Type B pancreatic cell (in vitro differentiated cells): ENCODE results near the gene CIC. TPM values are rescaled to one million over a fixed set of nuclear protein-coding genes. Genes with fewer than 3 reads are reported as not detected.

Source experiments
- DNase-seq: peaks from one replicate; pipeline ENCODE4 v3.0.0; 2021; ENCODE audit warnings: mixed read lengths; ENCODE audit not compliant: unreplicated experiment; ENCODE audit errors: extremely low spot score
- H3K27ac Mint-ChIP-seq: 2 replicates; pipeline ENCODE4 v1.8.0; 2021; ENCODE audit warnings: mild to moderate bottlenecking, mixed read lengths
- H3K27me3 Mint-ChIP-seq: 2 replicates; pipeline ENCODE4 v1.8.0; 2021; ENCODE audit warnings: mixed read lengths
- H3K36me3 Mint-ChIP-seq: 2 replicates; pipeline ENCODE4 v1.8.0; 2021; ENCODE audit warnings: mixed read lengths
- H3K4me1 Mint-ChIP-seq: one replicate; pipeline ENCODE4 v1.8.0; 2021; ENCODE audit warnings: mixed read lengths; ENCODE audit not compliant: unreplicated experiment
- H3K4me3 Mint-ChIP-seq: 2 replicates; pipeline ENCODE4 v1.8.0; 2021; ENCODE audit warnings: mild to moderate bottlenecking, mixed read lengths
- H3K9me3 Mint-ChIP-seq: 2 replicates; pipeline ENCODE4 v1.8.0; 2021; ENCODE audit warnings: mixed read lengths
- CTCF ChIP-seq: fragments of 200-600 bp; sonication (generic); conservative IDR thresholded peaks from 2 replicates; pipeline ENCODE4 v1.5.0; 2021; ENCODE audit warnings: antibody characterized with exemption, mild to moderate bottlenecking
- total RNA-seq: library from RNA; stranded (reverse); gene quantifications from 2 replicates; pipeline ENCODE4 v1.2.1, GENCODE V29; 2021; ENCODE audit warnings: low replicate concordance

CIC gene
- total RNA-seq, 1 donor from 2014 or later: 70.3 TPM

GRCh38 chr19:42322305-42322704 lies 53.3 kb downstream of the CIC start:
- peaks cover 13% of the 10 kb centered on the region for H3K4me1 Mint-ChIP-seq
- no peak for TF ChIP-seq CTCF
- no peaks in the 10 kb centered on the region for H3K9me3 Mint-ChIP-seq
- H3K27me3 Mint-ChIP-seq: peaks cover 51% of the 10 kb centered on the region
- no peak overlapping the region for H3K4me3 Mint-ChIP-seq
- no peak overlapping the region for H3K27ac Mint-ChIP-seq
- H3K36me3 Mint-ChIP-seq: peaks cover 6% of the 10 kb centered on the region
- no peak for DNase-seq

GRCh38 chr19:42323473-42323851 lies 54.4 kb downstream of the CIC start:
- Mint-ChIP-seq H3K27me3 (peaks cover 45% of the 10 kb centered on the region), H3K4me1 (peaks cover 25% of the 10 kb centered on the region)

GRCh38 chr19:42323852-42324654 lies 55.0 kb downstream of the CIC start:
- H3K4me3 Mint-ChIP-seq: no peak overlapping the region
- H3K4me1 Mint-ChIP-seq: peaks cover 30% of the 10 kb centered on the region
- H3K36me3 Mint-ChIP-seq: peaks cover 6% of the 10 kb centered on the region
- H3K9me3 Mint-ChIP-seq: no peaks in the 10 kb centered on the region
- no peak for TF ChIP-seq CTCF
- H3K27me3 Mint-ChIP-seq: peaks cover 45% of the 10 kb centered on the region
- no peak overlapping the region for H3K27ac Mint-ChIP-seq
- no peak for DNase-seq

More at GRCh38 chr19:42323473-42323851, 54.4 kb downstream of the CIC start:
- no peaks in the 10 kb centered on the region for H3K9me3 Mint-ChIP-seq
- H3K4me3 Mint-ChIP-seq: peak overlapping the region; percentile 59
- no peak for TF ChIP-seq CTCF
- no peak for DNase-seq
- peaks cover 6% of the 10 kb centered on the region for H3K36me3 Mint-ChIP-seq
- H3K27ac Mint-ChIP-seq: no peak overlapping the region

GRCh38 chr19:42324655-42325307 lies 55.7 kb downstream of the CIC start:
- no peak for DNase-seq
- H3K4me1 Mint-ChIP-seq: peaks cover 35% of the 10 kb centered on the region
- peaks cover 6% of the 10 kb centered on the region for H3K36me3 Mint-ChIP-seq
- H3K27me3 Mint-ChIP-seq: peaks cover 45% of the 10 kb centered on the region
- H3K27ac Mint-ChIP-seq: peak overlapping the region; percentile 80
- H3K9me3 Mint-ChIP-seq: no peaks in the 10 kb centered on the region
- H3K4me3 Mint-ChIP-seq: peak overlapping the region; percentile 88
- TF ChIP-seq CTCF: peak; percentile 95

- Mint-ChIP-seq H3K4me1 (peaks cover 40% of the 10 kb centered on the region), H3K36me3 (peaks cover 6% of the 10 kb centered on the region), H3K9me3 (no peaks in the 10 kb centered on the region), H3K27ac (peak within 1 kb of the TSS; percentile 80), H3K4me3 (peak within 1 kb of the TSS; percentile 88), H3K27me3 (peaks cover 39% of the 10 kb centered on the region)
- TF ChIP-seq CTCF: no peak
- peak; percentile 97 for DNase-seq
Measured at GRCh38 chr19:42325308-42325895, 56.4 kb downstream of the CIC start, which contains the start of gene MEGF8. Gene MEGF8, plus strand, starts transcription at chr19:42325635. Its CDS starts 609 bp downstream, at chr19:42326244.
